ENCODE data around the gene TACR2.

GRCh38 chr10:69397972-69398371, 18.7 kb downstream of the TACR2 start:
- TF ChIP-seq, protein P1, sequence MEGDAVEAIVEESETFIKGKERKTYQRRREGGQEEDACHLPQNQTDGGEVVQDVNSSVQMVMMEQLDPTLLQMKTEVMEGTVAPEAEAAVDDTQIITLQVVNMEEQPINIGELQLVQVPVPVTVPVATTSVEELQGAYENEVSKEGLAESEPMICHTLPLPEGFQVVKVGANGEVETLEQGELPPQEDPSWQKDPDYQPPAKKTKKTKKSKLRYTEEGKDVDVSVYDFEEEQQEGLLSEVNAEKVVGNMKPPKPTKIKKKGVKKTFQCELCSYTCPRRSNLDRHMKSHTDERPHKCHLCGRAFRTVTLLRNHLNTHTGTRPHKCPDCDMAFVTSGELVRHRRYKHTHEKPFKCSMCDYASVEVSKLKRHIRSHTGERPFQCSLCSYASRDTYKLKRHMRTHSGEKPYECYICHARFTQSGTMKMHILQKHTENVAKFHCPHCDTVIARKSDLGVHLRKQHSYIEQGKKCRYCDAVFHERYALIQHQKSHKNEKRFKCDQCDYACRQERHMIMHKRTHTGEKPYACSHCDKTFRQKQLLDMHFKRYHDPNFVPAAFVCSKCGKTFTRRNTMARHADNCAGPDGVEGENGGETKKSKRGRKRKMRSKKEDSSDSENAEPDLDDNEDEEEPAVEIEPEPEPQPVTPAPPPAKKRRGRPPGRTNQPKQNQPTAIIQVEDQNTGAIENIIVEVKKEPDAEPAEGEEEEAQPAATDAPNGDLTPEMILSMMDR (IDR thresholded peaks at IDR 0.05) = no peak
- TF ChIP-seq POLR2A (IDR thresholded peaks at IDR 0.05) = no peak

Measured in testis (tissue), 2 donors.